HepG2 (cell line): Measurements from ENCODE around the gene MICALL2. TPM values are rescaled to one million over a fixed set of nuclear protein-coding genes. Genes with fewer than 3 reads are reported as not detected.

Source experiments
- ATAC-seq: fragments of 200-7000 bp; cut with Tn5 transposase; 3 replicates; pipeline ENCODE4 v1.9.1; 2020; ENCODE audit warnings: mild to moderate bottlenecking, moderate library complexity
- BruUV-seq: library from RNA; stranded (reverse); fragments of 400-500 nt; replicated peaks from 2 replicates; lab custom pipeline; 2021; lab: Mats Ljungman, UMichigan
- CTCF ChIA-PET: fragments of 300-600 bp; formaldehyde crosslinking; extraction: SDS; loops from one replicate; lab custom pipeline; 2021; ENCODE audit warnings: low total read pairs, inconsistent platforms, low intra/inter-chr PET ratio; lab: Yijun Ruan, JAX
- POLR2A ChIA-PET: fragments of 350-600 bp; sonication (Branson Sonifier 250); formaldehyde crosslinking; loops from one replicate; lab custom pipeline; 2020; ENCODE audit warnings: antibody characterized with exemption, inconsistent platforms; lab: Yijun Ruan, JAX
- DNase-seq: peaks from one replicate; pipeline ENCODE4 v3.0.0-alpha.2; 2015; ENCODE audit warnings: low spot score
- FAIRE-seq: peaks from 3 replicates; lab custom pipeline; 2011; peaks lifted over from hg19 to GRCh38; lab: Jason Lieb, UNC
- H2AFZ ChIP-seq: one replicate; pipeline ENCODE4 v1.6.1; 2011; ENCODE audit warnings: low read length, inconsistent platforms
- H3K27ac ChIP-seq: fragments of 300-600 bp; 3 replicates; pipeline ENCODE4 v1.8.0; 2011; ENCODE audit warnings: mixed run types, mild to moderate bottlenecking, mixed read lengths, low read length, inconsistent platforms; ENCODE audit not compliant: insufficient read depth; ENCODE audit errors: extremely low read length
- H3K27me3 ChIP-seq, 2 experiments: fragments of 200-600 bp in 1 of 2; 2 replicates in 1 of 2; 3 replicates in 1 of 2; pipeline versions ENCODE4 v1.6.0 to v1.8.0; 2011; ENCODE audit warnings: low read length in 2 of 2, mild to moderate bottlenecking in 2 of 2, moderate library complexity in 2 of 2, inconsistent platforms in 1 of 2; ENCODE audit not compliant: insufficient read depth in 2 of 2, control insufficient read depth in 1 of 2
- H3K36me3 ChIP-seq, 2 experiments: fragments of 200-600 bp in 1 of 2; replicated peaks in 1 of 2; 2 replicates in 1 of 2; 3 replicates in 1 of 2; pipeline versions ENCODE4 v1.5.1 to v1.8.0; 2011; ENCODE audit warnings: low read length in 2 of 2, inconsistent platforms in 1 of 2; ENCODE audit not compliant: insufficient read depth in 2 of 2, control insufficient read depth in 1 of 2
- H3K4me1 ChIP-seq: 2 replicates; pipeline ENCODE4 v1.5.1; 2012; ENCODE audit warnings: low read length, inconsistent platforms; ENCODE audit not compliant: insufficient read depth
- H3K4me2 ChIP-seq: 2 replicates; pipeline ENCODE4 v1.6.0; 2011; ENCODE audit warnings: low read depth, low read length, inconsistent platforms
- H3K4me3 ChIP-seq, 3 experiments: fragments of 200-600 bp in 1 of 3; sonication (generic), shearing (Covaris generic) in 1 of 3; replicated peaks in 1 of 3; 2 replicates each; pipeline ENCODE4 v1.5.1; 2011 to 2016; ENCODE audit warnings: low read length in 3 of 3, inconsistent platforms in 2 of 3, low read depth in 2 of 3, mild to moderate bottlenecking in 2 of 3, control low read depth in 1 of 3, mixed read lengths in 1 of 3; ENCODE audit not compliant: insufficient read depth in 1 of 3
- H3K79me2 ChIP-seq: one replicate; pipeline ENCODE4 v1.6.1; 2011; ENCODE audit warnings: low read length, inconsistent platforms; ENCODE audit not compliant: insufficient read depth
- H3K9ac ChIP-seq: 2 replicates; pipeline ENCODE4 v1.6.0; 2011; ENCODE audit warnings: mild to moderate bottlenecking, low read depth, low read length, inconsistent platforms; ENCODE audit not compliant: insufficient read depth
- H3K9me3 ChIP-seq: 2 replicates; pipeline ENCODE4 v1.5.1; 2012; ENCODE audit warnings: mild to moderate bottlenecking, low read length
- H4K20me1 ChIP-seq: 2 replicates; pipeline ENCODE4 v1.6.0; 2011; ENCODE audit warnings: inconsistent platforms, mild to moderate bottlenecking, low read length, moderate library complexity; ENCODE audit not compliant: insufficient read depth
- ASH2L ChIP-seq: fragments of 300-600, 200-600 bp; sonication (generic); IDR thresholded peaks from 2 replicates; pipeline ENCODE4 v1.7.0; 2017; ENCODE audit warnings: low read depth, mild to moderate bottlenecking, moderate library complexity, mixed read lengths, low read length; ENCODE audit not compliant: insufficient read length
- NR2F6 ChIP-seq, 2 experiments: IDR thresholded peaks; 2 replicates each; pipeline ENCODE4 v1.6.1; 2016; ENCODE audit warnings: antibody characterized with exemption in 1 of 2, mild to moderate bottlenecking in 1 of 2
- POLR2G ChIP-seq: fragments of 200-400 bp; formaldehyde crosslinking; IDR thresholded peaks from 2 replicates; pipeline ENCODE4 v1.6.1; 2018; ENCODE audit warnings: mild to moderate bottlenecking, low read depth, low read length, moderate library complexity
- RFXAP ChIP-seq: sonication (generic); formaldehyde crosslinking; IDR thresholded peaks from 2 replicates; pipeline ENCODE4 v1.4.0; 2020; ENCODE audit warnings: missing genetic modification reagents, borderline replicate concordance
- SMARCC2 ChIP-seq: fragments of 450-650 bp; IDR thresholded peaks from 2 replicates; pipeline ENCODE4 v1.6.1; 2017; ENCODE audit warnings: antibody characterized with exemption, mild to moderate bottlenecking
- SOX13 ChIP-seq, 3 experiments: fragments of 450-650 bp in 1 of 3; sonication (generic) in 1 of 3; formaldehyde crosslinking in 1 of 3; IDR thresholded peaks in 2 of 3; conservative IDR thresholded peaks in 1 of 3; 2 replicates each; pipeline versions ENCODE4 v1.5.0 to v1.6.1; 2016 to 2020; ENCODE audit warnings: antibody characterized with exemption in 1 of 3, mild to moderate bottlenecking in 1 of 3, missing compliant biosample characterization in 1 of 3, missing genetic modification reagents in 1 of 3, moderate library complexity in 1 of 3
- ZNF12 ChIP-seq: sonication (generic); formaldehyde crosslinking; IDR thresholded peaks from 2 replicates; pipeline ENCODE4 v1.5.0; 2020; ENCODE audit warnings: missing genetic modification reagents
- ZNF331 ChIP-seq: sonication (generic); formaldehyde crosslinking; IDR thresholded peaks from 2 replicates; pipeline ENCODE4 v1.4.0; 2020; ENCODE audit warnings: missing genetic modification reagents
- ZNF569 ChIP-seq: sonication (generic); formaldehyde crosslinking; IDR thresholded peaks from 2 replicates; pipeline ENCODE4 v1.5.0; 2020; ENCODE audit warnings: mild to moderate bottlenecking, missing genetic modification reagents, moderate library complexity, borderline replicate concordance
- WGBS: methylation state at CpG from one replicate; pipeline ENCODE4 v1.1.6; 2017; ENCODE audit warnings: low lambda C conversion rate; 5-methylcytosine and 5-hydroxymethylcytosine counted together
- in situ Hi-C: cut with HindIII; loops from 2 replicates; pipeline ENCODE4 v1.10.0; 2017; ENCODE audit warnings: low pct_unique_long_range_greater_than_20kb; ENCODE audit not compliant: extremely low pct_ligation_motif_present
- intact Hi-C: fragments of 100-400 bp; cut with micrococcal nuclease; formaldehyde crosslinking; loops from one replicate; pipeline ENCODE4 v1.10.0; 2022; ENCODE audit not compliant: unreplicated experiment
- polyA plus RNA-seq, 8 experiments: library from polyadenylated mRNA; depleted of rRNA in 3 of 8; stranded (reverse) in 7 of 8; unstranded in 1 of 8; fragments of >200 nt; fragmentation: Illumina TruSeq in 4 of 8; extraction: Trizol in 4 of 8; gene quantifications; 2 replicates each; pipeline versions ENCODE4 v1.2.1 to v1.2.3, GENCODE V29; 2011 to 2016; ENCODE audit warnings: low read depth in 4 of 8, missing spikeins in 1 of 8, mixed read lengths in 1 of 8; ENCODE audit not compliant: insufficient read depth in 1 of 8
- total RNA-seq, 5 experiments: library from RNA; depleted of rRNA; stranded (reverse); fragments of >200 nt; fragmentation: Illumina TruSeq; extraction: Trizol; gene quantifications; 2 replicates each; pipeline ENCODE4 v1.2.3, GENCODE V29; 2016; ENCODE audit warnings: low read depth in 1 of 5
- TF ChIP-seq, protein P1 (sequence below): sonication (generic); formaldehyde crosslinking; IDR thresholded peaks from 2 replicates; pipeline ENCODE4 v1.9.0; 2021; ENCODE audit warnings: missing genetic modification reagents, mild to moderate bottlenecking, borderline replicate concordance
- TF ChIP-seq, protein P2 (sequence below): sonication (generic); formaldehyde crosslinking; IDR thresholded peaks from 2 replicates; pipeline ENCODE4 v1.4.0; 2020; ENCODE audit warnings: missing genetic modification reagents
- TF ChIP-seq, protein P3 (sequence below): sonication (generic); formaldehyde crosslinking; IDR thresholded peaks from 2 replicates; pipeline ENCODE4 v1.4.0; 2020; ENCODE audit warnings: missing genetic modification reagents
- TF ChIP-seq, protein P4 (sequence below): sonication (generic); formaldehyde crosslinking; IDR thresholded peaks from 2 replicates; pipeline ENCODE4 v1.4.0; 2020; ENCODE audit warnings: mild to moderate bottlenecking, missing genetic modification reagents
- TF ChIP-seq, protein P5 (sequence below): sonication (generic); formaldehyde crosslinking; conservative IDR thresholded peaks from 2 replicates; pipeline ENCODE4 v1.8.1; 2023; ENCODE audit warnings: missing genetic modification reagents

MICALL2 gene
- total and polyA plus RNA-seq, 2 of the 13 experiments (the other 11 are each of a cell fraction or from before 2014, with no cell fraction given), result 5.8 to 12.4 TPM

DNA sequence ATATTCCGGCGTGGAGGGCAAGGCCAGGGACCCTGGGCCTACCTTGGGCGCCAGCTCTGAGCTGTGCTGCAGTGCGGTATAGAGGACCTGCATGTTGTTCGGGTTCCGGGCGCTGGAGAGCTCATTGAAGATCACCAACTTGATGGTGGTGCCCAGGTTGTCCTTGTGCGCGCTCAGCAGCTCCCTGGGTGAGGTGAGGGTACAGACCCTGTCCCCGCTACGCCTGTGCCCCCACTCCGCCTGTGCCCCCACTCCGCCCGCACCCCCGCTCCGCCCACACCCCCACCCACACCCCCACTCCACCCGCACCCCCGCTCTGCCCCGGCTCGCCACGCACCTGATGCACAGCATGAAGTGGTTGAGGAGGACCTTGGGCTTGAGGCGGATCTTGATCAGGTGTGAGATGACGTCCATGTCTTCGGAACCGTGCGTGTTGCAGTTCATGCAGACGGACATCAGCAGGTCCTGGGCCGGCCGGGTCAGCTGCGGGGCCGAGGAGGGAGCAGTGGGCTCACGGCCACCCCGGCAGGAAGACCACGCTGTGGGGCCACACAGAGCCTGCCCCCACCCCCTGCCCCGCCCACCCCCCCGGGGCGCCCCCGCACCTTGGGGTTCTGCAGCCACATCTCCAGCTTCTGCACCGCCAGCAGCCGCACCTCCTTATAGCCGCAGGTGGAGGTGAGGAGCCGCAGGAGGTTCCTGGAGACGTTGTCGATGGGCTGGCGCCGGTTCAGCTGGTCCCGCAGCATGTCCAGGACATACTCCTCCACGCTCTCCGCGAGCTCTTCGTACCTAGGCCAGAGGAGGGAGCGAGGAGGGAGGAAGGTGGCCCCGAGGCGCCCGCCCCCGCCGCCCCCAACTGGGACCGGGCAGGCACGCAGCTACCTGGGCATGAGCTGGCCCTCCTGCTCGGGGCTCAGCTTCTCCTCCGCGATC, 39.4 kb upstream of the MICALL2 start:
- TF ChIP-seq, protein P1, sequence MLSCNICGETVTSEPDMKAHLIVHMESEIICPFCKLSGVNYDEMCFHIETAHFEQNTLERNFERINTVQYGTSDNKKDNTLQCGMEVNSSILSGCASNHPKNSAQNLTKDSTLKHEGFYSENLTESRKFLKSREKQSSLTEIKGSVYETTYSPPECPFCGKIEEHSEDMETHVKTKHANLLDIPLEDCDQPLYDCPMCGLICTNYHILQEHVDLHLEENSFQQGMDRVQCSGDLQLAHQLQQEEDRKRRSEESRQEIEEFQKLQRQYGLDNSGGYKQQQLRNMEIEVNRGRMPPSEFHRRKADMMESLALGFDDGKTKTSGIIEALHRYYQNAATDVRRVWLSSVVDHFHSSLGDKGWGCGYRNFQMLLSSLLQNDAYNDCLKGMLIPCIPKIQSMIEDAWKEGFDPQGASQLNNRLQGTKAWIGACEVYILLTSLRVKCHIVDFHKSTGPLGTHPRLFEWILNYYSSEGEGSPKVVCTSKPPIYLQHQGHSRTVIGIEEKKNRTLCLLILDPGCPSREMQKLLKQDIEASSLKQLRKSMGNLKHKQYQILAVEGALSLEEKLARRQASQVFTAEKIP (CRISPR knock-in tag), result no peak
- TF ChIP-seq SMARCC2 (no peak), NR2F6 (IDR thresholded peaks at IDR 0.05) (no peak), NR2F6 (CRISPR knock-in tag; IDR thresholded peaks at IDR 0.05) (no peak), ZNF331 (CRISPR knock-in tag) (no peak), ASH2L (no peak), RFXAP (no peak), POLR2G (no peak), SOX13 (IDR thresholded peaks at IDR 0.05) (no peak), SOX13 (CRISPR knock-in tag; conservative IDR thresholded peaks at IDR 0.05 in 1 of 2, IDR thresholded peaks at IDR 0.05 in 1 of 2) (no peak), ZNF569 (CRISPR knock-in tag) (no peak), ZNF12 (CRISPR knock-in tag) (no peak)
- TF ChIP-seq, protein P2, sequence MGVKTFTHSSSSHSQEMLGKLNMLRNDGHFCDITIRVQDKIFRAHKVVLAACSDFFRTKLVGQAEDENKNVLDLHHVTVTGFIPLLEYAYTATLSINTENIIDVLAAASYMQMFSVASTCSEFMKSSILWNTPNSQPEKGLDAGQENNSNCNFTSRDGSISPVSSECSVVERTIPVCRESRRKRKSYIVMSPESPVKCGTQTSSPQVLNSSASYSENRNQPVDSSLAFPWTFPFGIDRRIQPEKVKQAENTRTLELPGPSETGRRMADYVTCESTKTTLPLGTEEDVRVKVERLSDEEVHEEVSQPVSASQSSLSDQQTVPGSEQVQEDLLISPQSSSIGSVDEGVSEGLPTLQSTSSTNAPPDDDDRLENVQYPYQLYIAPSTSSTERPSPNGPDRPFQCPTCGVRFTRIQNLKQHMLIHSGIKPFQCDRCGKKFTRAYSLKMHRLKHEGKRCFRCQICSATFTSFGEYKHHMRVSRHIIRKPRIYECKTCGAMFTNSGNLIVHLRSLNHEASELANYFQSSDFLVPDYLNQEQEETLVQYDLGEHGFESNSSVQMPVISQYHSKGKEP (CRISPR knock-in tag), result no peak
- TF ChIP-seq, protein P3, sequence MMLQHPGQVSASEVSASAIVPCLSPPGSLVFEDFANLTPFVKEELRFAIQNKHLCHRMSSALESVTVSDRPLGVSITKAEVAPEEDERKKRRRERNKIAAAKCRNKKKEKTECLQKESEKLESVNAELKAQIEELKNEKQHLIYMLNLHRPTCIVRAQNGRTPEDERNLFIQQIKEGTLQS, result no peak
- TF ChIP-seq, protein P4, sequence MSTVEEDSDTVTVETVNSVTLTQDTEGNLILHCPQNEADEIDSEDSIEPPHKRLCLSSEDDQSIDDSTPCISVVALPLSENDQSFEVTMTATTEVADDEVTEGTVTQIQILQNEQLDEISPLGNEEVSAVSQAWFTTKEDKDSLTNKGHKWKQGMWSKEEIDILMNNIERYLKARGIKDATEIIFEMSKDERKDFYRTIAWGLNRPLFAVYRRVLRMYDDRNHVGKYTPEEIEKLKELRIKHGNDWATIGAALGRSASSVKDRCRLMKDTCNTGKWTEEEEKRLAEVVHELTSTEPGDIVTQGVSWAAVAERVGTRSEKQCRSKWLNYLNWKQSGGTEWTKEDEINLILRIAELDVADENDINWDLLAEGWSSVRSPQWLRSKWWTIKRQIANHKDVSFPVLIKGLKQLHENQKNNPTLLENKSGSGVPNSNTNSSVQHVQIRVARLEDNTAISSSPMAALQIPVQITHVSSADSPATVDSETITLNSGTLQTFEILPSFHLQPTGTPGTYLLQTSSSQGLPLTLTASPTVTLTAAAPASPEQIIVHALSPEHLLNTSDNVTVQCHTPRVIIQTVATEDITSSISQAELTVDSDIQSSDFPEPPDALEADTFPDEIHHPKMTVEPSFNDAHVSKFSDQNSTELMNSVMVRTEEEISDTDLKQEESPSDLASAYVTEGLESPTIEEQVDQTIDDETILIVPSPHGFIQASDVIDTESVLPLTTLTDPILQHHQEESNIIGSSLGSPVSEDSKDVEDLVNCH (CRISPR knock-in tag), result no peak
- TF ChIP-seq, protein P5, sequence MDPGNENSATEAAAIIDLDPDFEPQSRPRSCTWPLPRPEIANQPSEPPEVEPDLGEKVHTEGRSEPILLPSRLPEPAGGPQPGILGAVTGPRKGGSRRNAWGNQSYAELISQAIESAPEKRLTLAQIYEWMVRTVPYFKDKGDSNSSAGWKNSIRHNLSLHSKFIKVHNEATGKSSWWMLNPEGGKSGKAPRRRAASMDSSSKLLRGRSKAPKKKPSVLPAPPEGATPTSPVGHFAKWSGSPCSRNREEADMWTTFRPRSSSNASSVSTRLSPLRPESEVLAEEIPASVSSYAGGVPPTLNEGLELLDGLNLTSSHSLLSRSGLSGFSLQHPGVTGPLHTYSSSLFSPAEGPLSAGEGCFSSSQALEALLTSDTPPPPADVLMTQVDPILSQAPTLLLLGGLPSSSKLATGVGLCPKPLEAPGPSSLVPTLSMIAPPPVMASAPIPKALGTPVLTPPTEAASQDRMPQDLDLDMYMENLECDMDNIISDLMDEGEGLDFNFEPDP (CRISPR knock-in tag), result no peak
- TF ChIP-seq, all 625 proteins: peak for 0
- BruUV-seq, result no TSS peak
- no peak for FAIRE-seq
- no peak overlapping the region for H3K4me2 ChIP-seq
- no peak overlapping the region for H3K27ac ChIP-seq
- peaks cover 26 to 53% of the 10 kb centered on the region in 2 experiments for H3K36me3 ChIP-seq
- no peaks in the 10 kb centered on the region for H3K9me3 ChIP-seq
- H3K9ac ChIP-seq, result no peak overlapping the region
- no peak for DNase-seq
- peaks cover 13% of the 10 kb centered on the region for H3K4me1 ChIP-seq
- in situ Hi-C loops, result no loop called here
- CTCF ChIA-PET, result no interaction called here
- no peak overlapping the region for H2AFZ ChIP-seq
- H4K20me1 ChIP-seq, result no peaks in the 10 kb centered on the region
- POLR2A ChIA-PET, result no interaction called here
- no peak for ATAC-seq
- WGBS, result 96% methylated on average over 30 of the region's 62 CpGs
- H3K79me2 ChIP-seq, result peaks cover 22% of the 10 kb centered on the region
- intact Hi-C loops, result no loop called here
- no peaks in the 10 kb centered on the region; a peak in 1 of 5 replicates for H3K27me3 ChIP-seq
- no peak overlapping the region for H3K4me3 ChIP-seq
